Measurements from ENCODE around the gene PHPT1.

- TF ChIP-seq, protein P1, sequence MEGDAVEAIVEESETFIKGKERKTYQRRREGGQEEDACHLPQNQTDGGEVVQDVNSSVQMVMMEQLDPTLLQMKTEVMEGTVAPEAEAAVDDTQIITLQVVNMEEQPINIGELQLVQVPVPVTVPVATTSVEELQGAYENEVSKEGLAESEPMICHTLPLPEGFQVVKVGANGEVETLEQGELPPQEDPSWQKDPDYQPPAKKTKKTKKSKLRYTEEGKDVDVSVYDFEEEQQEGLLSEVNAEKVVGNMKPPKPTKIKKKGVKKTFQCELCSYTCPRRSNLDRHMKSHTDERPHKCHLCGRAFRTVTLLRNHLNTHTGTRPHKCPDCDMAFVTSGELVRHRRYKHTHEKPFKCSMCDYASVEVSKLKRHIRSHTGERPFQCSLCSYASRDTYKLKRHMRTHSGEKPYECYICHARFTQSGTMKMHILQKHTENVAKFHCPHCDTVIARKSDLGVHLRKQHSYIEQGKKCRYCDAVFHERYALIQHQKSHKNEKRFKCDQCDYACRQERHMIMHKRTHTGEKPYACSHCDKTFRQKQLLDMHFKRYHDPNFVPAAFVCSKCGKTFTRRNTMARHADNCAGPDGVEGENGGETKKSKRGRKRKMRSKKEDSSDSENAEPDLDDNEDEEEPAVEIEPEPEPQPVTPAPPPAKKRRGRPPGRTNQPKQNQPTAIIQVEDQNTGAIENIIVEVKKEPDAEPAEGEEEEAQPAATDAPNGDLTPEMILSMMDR (IDR thresholded peaks at IDR 0.05), result no peak
- no peak for TF ChIP-seq POLR2A (IDR thresholded peaks at IDR 0.05)
Measured at GRCh38 chr9:136862849-136863622, 13.8 kb downstream of the PHPT1 start.
